Amniotic stem cell (primary cell): Measurements from ENCODE around the gene GGCX.
"Not testable (repeated sequence)": the region's sequence is repeated elsewhere in the genome, so short reads cannot be mapped to it uniquely, and the experiment has no call there.

Experiments
- DNase-seq: peaks from one replicate; lab custom pipeline; 2025; lab: John Stamatoyannopoulos, UW

The GGCX gene

DNA sequence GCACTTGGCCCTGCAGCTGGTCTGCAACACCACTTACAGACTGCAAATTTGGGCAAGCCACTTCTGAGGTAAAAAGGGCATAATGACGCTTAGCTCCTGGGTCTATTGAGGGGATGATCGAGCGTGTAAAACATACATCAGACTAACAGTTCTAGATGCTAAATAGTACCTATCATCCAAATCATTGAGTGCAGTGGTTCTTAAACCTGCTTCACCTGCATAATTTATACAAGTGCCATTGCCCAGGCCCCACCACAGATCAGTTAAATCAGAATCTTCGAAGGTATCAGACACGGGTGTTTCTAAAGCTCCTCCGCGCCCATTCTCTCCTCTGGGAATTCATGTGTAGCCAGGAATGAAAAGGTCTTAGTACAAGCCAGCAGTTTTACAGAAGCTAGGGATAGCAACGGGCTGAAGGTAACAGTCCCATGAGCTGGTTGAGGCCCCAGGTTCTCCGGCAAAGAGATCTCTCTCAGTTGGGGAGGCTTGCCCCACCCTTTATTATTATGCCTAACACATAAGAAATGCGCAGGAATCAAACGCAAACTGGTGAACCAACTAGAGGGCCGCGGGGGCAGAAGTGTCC is 33.5 kb upstream of the GGCX start:
- no peak for DNase-seq

DNA sequence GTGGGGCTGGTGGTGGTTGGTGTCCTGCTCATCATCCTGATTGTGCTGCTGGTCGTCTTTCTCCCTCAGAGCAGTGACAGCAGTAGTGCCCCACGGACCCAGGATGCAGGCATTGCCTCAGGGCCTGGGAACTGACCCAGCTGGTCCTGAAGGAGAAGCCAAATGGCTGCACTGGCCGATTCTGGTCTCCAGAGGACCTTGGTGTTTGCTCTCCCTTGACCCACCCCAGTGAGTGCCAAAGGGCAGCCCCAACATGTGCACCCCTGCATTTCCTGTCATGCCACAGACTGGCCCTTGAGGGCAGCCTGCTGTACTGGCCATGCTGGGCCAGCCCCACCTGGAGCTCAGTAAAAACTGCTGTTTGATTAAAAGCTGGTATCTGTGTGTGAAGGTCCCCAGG is 31.7 kb upstream of the GGCX start:
- DNase-seq, result no peak

DNA sequence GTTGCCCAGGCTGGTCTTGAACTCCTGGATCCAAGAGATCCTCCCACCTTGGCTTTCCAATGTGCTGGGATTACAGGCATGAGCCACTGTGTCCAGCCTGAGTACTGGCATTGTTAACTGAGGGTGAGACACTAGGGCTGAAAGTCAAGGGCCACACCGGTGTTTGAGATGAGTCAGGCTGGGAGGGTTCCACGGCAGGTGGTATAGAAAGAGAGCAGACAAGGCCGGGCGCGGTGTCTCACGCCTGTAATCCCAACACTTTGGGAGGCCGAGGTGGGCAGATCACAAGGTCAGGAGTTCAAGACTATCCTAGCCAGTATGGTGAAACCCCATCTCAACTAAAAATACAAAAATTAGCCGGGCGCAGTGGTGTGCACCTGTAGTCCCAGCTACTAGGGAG is 31.0 kb upstream of the GGCX start:
- not testable (repeated sequence) for DNase-seq

DNA sequence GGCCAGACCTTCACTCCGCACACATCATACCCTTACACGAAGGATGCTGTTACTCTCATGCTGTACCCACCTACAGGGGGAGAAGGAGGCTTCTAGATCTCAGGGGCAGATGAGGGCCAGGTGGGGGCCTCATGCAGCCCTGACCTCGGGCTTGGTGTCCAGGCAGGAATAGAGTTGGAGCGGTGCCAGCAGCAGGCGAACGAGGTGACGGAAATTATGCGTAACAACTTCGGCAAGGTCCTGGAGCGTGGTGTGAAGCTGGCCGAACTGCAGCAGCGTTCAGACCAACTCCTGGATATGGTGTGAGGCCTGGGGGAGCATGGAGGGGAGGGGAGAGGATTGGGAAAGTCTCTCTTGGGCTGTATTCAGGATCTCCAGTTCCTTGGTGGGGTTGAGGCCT is 30.3 kb upstream of the GGCX start:
- no peak for DNase-seq

DNA sequence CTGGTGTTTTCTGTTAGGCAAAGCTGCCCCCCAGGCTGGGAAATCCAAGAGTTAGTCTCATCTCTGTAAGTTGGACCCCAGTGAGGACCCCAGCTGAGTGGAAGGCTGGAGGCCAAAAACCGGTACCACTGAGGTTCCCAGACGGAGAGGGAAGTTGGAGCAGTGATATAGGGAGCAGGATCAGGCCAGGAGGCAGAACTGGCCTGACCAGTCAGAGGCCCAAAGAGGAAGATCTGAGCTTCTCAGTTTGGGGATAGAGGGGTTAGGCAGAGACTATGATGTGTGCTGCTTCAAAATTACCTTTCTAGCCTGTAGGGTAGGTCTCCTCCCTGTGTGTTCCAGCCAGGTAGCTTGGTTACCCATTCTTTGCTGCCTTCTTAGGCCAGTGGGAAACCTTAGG is 29.7 kb upstream of the GGCX start:
- no peak for DNase-seq

DNA sequence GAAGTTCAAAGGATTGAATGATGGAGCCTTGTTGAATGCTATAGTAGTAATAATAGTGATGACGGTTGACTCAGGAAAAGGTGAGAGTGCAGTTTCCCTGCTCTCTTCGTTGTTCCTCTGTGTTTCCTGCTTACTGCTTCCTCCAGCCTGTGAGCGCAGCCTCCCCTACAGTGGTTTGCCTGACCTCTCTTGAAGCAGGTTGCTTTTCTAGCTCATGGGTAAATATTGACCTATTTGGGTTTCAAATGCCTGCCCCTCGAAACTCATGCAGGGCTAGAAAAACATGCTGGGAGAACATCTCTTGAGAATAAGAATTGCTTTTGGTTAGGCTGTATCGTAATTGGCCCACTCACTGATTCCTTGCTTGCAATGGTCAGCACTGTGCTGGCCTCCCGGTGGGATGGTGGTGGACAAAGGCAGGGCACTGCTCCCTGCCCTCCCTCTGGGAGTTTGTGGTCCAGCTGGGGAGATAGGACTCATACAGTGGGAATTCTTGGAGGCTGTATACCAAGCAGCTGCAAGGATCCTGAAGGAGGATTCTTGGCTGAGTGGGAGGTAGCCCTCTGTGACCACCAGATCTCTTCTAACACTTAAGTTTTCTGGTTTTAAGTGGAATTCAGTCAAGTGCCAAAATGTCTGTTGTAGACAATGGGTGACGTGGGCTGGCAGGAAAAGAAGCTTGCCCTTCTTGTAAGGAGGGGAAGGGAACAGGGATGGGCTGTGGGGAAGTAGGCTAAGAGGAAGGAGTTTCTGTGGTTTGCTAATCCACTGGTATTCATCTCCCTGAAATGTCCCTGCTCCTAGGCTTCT is 28.9 kb upstream of the GGCX start:
- DNase-seq, result no peak

DNA sequence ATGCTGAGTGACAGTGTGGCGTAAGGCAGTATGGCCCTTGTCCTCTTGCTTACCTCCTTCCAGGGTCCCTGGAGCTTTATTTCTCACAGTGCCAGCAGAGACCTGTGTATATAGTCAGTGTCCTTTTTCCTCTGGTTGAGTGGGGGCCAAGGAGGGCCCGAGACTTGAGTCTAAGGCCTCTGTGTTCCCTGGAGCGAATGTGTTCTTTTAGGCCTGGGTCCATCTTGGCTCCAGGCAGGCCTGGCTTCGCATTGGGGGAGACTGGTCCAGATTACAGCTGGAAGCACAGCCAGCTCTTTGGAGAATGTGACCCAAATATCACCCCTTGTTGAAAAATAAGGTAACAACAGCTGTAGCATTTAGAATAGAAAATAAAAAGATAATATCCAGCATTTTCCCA is 27.9 kb upstream of the GGCX start:
- DNase-seq, result no peak

DNA sequence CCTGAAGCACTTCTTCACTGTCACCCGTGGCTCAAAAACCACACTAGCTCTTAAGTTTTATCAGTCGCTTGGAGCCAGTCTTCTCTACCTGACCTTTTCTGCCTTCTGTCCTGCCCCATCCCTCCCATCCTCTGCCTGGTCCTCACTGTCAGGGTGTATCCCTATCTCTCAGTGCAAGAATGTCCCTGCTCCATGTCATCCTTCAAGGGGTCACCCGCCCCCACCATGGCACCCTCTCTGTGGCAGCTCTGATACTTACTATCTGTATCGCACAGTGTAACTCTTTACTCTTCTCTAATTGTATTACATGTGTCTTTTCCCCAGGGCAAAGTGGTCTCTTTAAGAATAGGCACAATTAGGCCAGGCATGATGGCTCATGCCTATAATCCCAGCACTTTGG is 27.4 kb upstream of the GGCX start:
- DNase-seq, result no peak

DNA sequence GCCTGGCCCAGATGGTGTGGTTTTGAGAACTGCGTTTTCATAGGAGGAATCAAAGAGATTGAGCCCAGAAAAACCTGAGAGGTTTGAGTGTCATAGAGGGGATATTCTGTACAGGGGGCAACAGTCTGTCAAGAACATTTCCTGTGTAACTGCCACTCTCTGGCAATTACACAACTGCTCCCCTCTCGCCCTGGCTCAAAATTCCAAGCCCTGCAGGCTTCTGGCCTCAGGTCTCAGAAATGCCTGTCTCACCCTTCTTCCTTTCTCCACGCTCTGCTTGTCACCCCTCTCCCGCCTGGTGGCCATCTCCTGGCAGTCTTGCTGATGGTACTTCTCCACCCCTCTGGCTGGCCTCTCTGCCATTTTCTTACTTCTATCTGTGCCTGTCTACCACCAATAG is 26.9 kb upstream of the GGCX start:
- no peak for DNase-seq

DNA sequence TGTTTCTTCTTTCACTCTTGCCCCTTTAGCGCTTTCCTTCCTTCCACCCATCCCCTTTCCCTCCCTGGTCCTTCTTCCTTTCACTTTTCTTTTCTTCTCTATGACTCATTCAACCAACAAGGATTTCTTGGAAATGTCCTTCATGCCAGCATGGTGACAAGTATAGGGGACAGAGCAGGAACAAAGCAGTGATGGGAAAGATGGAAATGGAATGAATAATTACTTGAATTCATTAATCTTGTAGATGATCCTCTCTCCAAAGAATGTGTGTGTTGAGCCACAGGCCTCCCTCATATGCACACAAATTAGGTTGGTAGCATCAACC is 24.4 kb upstream of the GGCX start:
- DNase-seq, result no peak

DNA sequence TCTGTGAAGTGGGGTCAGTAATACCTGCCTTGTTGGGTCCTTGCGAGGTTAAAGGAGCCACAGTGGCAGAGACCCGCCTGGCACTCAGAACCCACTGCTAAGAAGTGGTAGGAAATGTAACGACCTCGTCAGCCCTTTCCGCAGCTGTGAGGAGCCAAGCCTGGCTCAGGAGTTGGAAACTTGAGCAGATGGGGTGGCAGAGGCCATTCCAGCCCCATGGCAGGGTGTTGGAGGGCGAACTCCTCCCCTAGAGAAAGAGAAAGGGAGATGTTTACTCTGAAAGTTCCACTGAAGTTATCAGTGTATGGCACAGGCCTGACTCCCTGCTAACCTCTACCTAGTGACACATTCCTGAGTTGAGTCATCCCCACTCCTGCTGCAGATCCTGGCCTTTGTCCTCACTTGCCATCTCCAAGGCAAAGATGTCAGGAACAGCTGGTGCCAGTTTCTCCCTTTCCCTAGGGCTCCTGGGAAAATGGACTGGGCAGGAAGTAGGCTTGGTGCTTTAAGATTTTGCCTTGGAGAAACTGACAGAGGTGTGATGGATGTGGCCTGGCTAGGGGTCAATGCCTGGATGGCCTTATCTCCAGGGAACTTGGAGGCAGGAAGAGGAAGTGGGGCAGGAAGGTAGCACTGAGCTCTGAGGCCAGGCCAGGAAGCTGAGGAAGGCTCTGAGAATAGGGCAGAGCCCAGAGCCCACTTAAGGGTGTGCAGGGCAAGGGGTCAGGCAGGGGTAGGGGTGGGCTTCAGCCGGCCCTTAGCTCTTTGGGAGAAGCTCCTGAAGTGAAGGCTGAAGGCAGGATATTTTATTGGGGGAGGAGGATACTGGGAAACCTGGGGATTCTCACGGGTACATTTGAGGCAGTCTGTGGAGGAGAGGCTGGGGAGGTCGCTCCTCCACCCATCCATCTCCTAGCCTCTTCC is 23.8 kb upstream of the GGCX start:
- no peak for DNase-seq

DNA sequence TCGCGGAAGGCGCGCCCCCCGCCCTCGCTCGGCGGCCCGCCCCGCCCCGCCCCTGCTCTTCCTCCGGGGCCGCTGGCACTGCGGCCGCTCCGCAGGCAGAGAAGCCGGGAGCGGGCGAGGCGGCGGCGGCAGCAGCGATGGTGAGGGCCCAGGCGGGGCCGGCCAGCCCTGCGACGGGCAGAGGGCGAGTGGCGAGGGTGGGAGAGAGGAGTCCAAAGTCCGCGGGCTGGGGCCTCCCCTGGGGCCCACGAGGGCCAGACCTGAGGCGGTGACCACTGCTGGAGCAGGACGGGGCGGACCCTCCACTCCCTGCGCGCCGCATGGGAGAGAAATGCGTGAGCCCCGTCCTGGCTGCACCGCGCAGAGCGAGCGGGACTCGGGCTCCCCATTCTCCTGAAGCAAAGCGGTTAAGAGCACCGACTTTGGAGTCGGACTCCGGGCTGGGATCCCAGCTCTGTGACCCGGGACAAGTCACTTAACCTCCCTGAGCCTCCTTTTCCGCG is 23.1 kb upstream of the GGCX start, which contains the start of gene VAMP5:
TSS of gene VAMP5 (plus strand) at position 78 of the 503 bp plus-strand sequence. CDS start at position 138, 60 bp downstream.
- DNase-seq, result no peak

DNA sequence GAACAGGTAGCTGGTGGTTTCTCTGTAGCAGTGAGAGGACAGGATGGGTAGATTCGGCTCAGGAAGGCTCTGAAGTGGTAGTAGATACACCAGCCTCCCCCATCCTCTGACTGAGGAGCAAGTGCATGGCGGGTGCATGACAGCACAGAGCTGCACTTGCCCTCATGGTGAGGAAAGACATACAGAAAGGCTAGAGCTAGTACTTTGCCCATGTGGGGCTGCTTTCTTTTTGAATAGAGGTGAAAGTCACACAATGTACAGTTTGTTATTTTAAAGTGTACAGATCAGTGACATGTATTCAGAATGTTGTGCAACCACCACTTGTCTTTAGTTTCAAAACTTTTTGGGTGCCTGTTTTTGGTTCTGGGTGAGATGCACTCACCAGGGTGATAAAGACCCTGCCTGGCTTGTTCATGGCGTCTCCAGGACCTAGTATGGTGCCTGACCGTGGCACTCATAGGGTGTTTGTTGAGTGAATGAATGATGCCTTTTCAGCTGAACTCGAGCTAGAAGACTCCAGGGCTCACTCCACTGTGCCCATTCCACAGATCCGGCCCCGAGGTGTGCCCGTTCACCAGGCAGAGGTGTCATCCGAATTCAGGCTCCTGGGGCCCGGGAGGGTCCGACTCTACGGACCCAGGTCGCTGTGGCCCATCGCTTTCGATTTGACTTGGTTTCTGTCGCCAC is 22.5 kb upstream of the GGCX start:
- no peak for DNase-seq

DNA sequence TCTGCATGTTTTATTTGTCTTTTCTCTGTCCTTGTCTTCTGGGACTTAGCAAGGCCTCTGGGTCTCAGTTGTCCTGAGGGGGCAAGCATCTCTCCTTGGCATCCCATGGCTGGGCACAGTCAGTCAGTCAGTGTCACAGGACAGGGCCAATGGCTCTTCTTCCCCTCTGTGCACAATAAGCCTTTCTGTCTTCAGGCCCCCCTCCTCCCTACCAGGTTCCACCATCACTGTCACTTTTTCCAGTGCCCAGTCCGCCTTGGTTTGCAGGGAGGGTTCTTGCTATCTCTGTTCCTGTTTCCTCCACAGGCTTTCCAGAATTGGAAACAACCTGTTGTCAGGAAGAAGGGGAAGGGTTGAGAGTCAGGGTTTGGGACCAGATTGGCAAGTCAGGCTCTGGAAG is 21.2 kb upstream of the GGCX start:
- DNase-seq, result no peak

DNA sequence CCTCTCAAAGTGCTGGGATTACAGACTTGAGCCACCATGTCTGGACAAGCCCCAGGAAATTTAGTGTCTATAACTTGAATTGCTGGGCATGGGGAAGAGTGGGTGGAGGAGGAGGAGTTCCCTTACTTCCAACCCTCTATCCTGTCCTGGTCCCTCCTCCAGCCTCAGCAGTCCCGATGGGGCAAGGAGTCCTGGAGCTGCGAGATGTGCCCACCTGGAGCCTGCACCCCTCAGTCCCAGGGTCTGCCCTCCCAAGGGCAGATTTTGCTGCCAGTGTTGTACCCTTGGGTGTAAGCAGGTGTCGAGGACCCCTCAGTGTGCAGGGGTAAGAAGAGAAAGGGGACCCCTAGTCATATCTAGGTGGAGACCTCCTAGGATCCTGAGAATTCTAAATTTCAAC is 18.9 kb upstream of the GGCX start:
- DNase-seq, result no peak

DNA sequence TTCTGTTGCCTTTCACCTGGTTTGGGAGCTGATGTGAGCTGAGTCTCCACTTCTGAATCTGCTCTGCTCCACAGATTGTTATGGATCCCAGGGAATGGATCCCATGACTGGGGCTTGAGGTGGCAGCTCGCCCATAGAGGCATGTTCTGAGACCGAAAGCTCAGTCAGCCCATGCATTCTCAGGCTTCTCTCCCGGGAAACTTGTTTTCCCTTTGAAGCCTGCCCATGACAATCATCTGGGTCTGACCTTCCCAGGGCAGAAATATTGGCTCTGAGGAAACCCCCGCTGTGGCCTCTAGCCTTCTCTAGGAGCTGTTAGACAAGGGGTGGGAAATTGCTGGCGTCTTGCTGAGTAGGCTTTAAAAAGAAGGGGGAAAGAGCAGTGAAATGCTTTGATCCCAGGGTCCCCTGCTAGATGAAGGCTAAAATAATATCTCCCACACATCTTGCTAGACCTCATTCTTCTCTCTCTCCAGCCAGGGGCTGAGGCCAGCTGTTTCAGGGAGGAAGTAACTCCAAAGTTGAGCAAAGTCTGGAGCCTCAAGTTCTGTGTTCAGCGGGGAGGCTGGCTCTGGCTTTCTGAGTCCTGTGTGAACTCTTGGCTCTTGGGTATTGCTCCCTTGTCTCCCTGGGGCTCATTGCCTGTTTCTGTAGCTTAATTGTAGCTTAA is 18.1 kb upstream of the GGCX start:
- DNase-seq, result no peak

DNA sequence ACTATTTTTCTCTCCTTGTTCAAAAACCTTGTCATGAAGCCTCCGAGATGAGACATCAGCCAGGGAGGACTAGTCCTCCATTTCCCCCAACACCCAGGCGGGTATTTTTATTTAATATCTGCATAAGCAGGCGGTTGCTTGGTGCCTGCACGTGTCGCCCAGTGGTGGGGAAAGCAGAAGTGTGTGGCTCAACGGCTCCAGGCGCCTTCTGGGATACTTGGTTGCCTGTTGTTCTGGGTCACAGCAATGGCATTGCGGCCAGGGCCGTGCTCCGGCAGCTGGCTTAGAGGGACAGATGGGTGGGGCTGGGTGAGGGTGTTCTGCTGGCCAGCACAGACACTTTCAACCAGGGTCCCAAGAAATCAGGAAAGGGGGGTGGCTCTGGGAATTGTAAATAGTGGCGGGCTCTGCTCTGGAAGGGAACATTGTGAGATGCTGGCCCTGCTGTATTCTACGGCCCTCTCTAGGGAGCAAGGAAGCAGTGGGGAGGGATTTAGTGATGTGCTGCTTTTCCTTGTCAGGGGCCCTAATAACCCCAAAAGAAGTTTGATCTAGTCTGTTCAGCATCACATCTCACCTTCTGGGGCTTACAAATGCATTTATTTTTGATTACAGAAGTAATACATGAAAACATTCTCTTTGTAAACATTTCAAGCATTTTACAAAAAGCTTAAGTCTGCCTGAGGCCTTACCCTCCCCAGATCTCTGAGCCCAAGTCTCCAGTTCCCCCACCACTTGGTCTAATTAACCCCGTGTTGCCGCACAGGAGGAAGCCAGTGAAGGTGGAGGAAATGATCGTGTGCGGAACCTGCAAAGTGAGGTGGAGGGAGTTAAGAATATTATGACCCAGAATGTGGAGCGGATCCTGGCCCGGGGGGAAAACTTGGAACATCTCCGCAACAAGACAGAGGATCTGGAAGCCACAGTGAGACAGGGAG is 17.2 kb upstream of the GGCX start:
- DNase-seq, result no peak

DNA sequence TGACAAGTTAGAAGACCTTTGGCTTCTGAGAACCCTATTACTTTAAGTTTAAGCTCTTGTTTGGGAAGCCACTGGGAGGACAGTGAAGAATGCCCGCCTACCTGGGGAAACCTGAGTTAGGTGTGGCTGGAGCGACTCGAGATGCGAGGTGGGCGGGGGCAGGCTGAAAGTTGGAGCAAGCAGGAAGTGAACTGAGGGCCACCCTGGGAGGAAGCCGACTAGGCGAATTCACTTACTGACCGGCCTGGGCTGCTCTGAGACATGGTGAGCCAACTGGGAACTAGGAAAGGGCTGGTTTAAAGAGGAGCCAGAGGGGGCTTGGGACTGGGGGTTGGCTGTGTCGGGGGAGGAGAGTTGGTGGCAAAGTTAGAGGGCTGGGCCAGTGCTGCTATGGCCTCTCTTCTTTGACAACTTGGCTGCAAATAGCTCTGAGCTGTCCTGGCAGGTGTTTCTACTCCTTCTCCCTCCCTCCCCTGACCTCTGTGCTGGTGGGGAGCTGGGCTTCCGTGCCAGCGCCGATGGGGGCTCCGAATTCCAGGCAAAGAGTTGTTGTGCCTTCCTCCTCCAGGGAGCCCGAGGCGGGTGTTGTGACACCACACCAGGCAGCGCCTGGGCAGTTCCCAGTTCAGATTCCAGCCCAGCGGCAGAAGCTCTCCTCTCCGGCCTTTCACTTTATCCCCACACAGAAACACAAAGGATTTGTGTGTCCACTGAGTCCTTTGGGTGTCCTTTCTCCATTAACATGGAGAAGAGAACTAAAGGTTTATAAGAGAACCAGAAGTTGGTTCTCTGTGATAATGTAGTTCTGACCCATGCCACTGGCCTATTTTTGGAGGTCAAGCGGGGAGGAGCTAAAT is 16.3 kb upstream of the GGCX start, which contains the start of gene VAMP8:
TSS of gene VAMP8 (plus strand) at position 201 of the 857 bp plus-strand sequence. CDS start at position 262, 61 bp downstream.
- no peak for DNase-seq

DNA sequence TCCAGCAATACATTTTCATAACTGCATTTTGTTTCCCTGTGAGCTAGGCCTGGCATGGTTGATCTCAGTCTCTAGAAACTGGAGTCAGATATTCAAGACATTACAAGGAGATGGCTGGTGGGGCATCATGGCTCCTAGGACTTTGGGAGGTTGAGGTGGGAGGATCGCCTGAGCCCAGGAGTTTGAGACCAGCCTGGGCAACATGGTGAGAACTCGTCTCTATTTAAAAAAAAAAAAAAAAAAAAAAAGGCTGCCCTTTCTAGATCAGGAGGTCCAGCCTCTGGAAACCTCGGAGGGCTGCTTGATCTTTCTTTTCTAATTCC is 15.7 kb upstream of the GGCX start:
- DNase-seq, result no peak
